Breast epithelium (tissue), 4 donors: Measurements from ENCODE around the gene CNGB1. TPM values are rescaled to one million over a fixed set of nuclear protein-coding genes. Genes with fewer than 3 reads are reported as not detected.

ENCODE experiments used
- DNase-seq, 2 donors: peaks; one replicate each; pipeline ENCODE4 v3.0.0-alpha.2; 2019; ENCODE audit warnings: low spot score in 2 of 2
- H3K27ac ChIP-seq, 2 donors: fragments of 200-600 bp; sonication (generic) in 1 of 2; one replicate each; pipeline ENCODE4 v1.5.1; 2016 to 2019; ENCODE audit warnings: mild to moderate bottlenecking in 1 of 2
- H3K27me3 ChIP-seq, 2 donors: fragments of 200-600 bp; sonication (generic) in 1 of 2; one replicate each; pipeline versions ENCODE4 v1.5.1 to v1.6.0; 2017 to 2019; ENCODE audit warnings: control low read depth in 1 of 2, mild to moderate bottlenecking in 1 of 2
- H3K36me3 ChIP-seq: fragments of 200-600 bp; one replicate; pipeline ENCODE4 v1.5.1; 2019
- H3K4me1 ChIP-seq, 2 donors: fragments of 200-600 bp; sonication (generic); one replicate each; pipeline ENCODE4 v1.5.1; 2016 to 2019; ENCODE audit warnings: control low read depth in 1 of 2
- H3K4me3 ChIP-seq, 3 donors: fragments of 200-600 bp; sonication (generic); 1 replicate in 2 of 3; 2 replicates in 1 of 3; pipeline ENCODE4 v1.5.1; 2016 to 2019; ENCODE audit warnings: mild to moderate bottlenecking in 3 of 3, moderate library complexity in 2 of 3
- H3K9me3 ChIP-seq, 2 donors: fragments of 200-600 bp; sonication (generic) in 1 of 2; one replicate each; pipeline ENCODE4 v1.5.1; 2016 to 2019; ENCODE audit warnings: control low read depth in 1 of 2
- POLR2A ChIP-seq: fragments of 450-650 bp; IDR thresholded peaks from one replicate; pipeline ENCODE4 v1.6.1; 2016; ENCODE audit warnings: antibody characterized with exemption, mild to moderate bottlenecking, moderate library complexity
- POLR2AphosphoS5 ChIP-seq, 3 donors: sonication (generic); formaldehyde crosslinking; IDR thresholded peaks; one replicate each; pipeline ENCODE4 v1.6.1; 2017; ENCODE audit warnings: antibody characterized with exemption in 3 of 3
- intact Hi-C: fragments of 100-400 bp; cut with DNase I; formaldehyde crosslinking; loops from one replicate; pipeline ENCODE4 v1.15.1; 2023; ENCODE audit warnings: low total_unique reads
- total RNA-seq, 3 donors: library from RNA; depleted of rRNA; stranded (reverse); fragments of >200 nt; gene quantifications; one replicate each; pipeline ENCODE4 v1.1.0, GENCODE V29; 2016
- TF ChIP-seq, protein P1 (sequence below), 3 donors: fragments of 450-650 bp; IDR thresholded peaks; one replicate each; pipeline ENCODE4 v1.5.1; 2016 to 2017; ENCODE audit warnings: antibody characterized with exemption in 3 of 3, mild to moderate bottlenecking in 3 of 3, moderate library complexity in 3 of 3

The CNGB1 gene
- total RNA-seq, 3 donors from 2014 or later = not detected

DNA sequence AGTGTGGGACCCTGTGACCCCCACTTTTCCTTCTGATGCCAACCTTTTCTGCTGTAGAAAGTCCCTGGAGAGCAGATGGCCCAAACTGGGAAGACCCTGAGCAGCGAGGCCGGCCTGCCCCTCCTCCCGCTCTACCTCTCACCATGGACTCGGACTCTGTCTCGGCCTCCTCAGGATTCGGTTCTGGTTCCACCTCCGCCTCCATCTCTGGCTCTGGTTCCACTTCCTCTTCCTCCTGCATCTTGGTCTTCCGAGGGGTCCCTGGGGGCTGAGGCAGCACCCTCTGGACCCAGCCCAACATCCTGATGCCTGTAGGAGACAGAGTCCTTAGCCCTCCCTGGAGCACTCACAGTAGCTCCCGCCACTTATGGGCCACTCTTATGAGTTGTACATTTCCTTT is 3.9 kb downstream of the CNGB1 start:
- DNase-seq = no peak
- intact Hi-C loops = no loop called here
- Histone ChIP-seq H3K36me3 (no peaks in the 10 kb centered on the region), H3K27ac (no peak overlapping the region), H3K27me3 (no peaks in the 10 kb centered on the region), H3K4me3 (no peak overlapping the region), H3K9me3 (no peaks in the 10 kb centered on the region), H3K4me1 (no peaks in the 10 kb centered on the region)
- TF ChIP-seq, protein P1, sequence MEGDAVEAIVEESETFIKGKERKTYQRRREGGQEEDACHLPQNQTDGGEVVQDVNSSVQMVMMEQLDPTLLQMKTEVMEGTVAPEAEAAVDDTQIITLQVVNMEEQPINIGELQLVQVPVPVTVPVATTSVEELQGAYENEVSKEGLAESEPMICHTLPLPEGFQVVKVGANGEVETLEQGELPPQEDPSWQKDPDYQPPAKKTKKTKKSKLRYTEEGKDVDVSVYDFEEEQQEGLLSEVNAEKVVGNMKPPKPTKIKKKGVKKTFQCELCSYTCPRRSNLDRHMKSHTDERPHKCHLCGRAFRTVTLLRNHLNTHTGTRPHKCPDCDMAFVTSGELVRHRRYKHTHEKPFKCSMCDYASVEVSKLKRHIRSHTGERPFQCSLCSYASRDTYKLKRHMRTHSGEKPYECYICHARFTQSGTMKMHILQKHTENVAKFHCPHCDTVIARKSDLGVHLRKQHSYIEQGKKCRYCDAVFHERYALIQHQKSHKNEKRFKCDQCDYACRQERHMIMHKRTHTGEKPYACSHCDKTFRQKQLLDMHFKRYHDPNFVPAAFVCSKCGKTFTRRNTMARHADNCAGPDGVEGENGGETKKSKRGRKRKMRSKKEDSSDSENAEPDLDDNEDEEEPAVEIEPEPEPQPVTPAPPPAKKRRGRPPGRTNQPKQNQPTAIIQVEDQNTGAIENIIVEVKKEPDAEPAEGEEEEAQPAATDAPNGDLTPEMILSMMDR (IDR thresholded peaks at IDR 0.05) = no peak
- TF ChIP-seq POLR2A = no peak
- no peak for TF ChIP-seq POLR2AphosphoS5 (IDR thresholded peaks at IDR 0.05)

DNA sequence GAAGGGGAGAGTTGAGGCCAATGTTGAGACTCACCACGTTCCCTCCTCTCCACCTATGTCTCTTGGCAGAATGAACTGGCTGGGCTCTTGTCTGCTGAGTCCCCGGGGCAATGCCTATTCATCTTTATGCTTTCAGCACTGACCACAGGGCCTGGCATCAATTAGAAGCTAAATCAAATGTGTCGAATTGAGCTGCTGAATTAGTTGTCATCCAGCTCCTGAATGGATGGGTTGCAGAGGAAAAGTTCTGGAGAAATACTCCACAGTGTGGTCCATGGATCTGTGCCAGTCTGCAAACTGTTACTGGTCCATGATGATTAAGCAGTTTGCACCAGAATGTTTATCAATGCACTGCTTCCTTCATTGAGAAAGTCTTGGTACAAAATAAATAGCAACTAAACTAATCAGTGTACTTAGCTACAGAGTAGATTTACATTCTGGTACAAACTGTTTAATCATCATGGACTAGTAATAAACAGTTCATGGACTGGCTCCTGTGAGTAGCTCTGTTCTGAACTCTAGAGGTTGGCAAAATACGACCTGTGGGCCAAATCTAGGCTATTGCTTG is 4.6 kb downstream of the CNGB1 start:
- no peak for TF ChIP-seq POLR2A
- no peak for TF ChIP-seq POLR2AphosphoS5 (IDR thresholded peaks at IDR 0.05)
- TF ChIP-seq, protein P1 (IDR thresholded peaks at IDR 0.05) = no peak
- DNase-seq = no peak
- Histone ChIP-seq H3K4me1 (no peaks in the 10 kb centered on the region), H3K4me3 (no peak overlapping the region), H3K9me3 (no peaks in the 10 kb centered on the region), H3K36me3 (no peaks in the 10 kb centered on the region), H3K27ac (no peak overlapping the region), H3K27me3 (no peaks in the 10 kb centered on the region)
- intact Hi-C loops = no loop called here

DNA sequence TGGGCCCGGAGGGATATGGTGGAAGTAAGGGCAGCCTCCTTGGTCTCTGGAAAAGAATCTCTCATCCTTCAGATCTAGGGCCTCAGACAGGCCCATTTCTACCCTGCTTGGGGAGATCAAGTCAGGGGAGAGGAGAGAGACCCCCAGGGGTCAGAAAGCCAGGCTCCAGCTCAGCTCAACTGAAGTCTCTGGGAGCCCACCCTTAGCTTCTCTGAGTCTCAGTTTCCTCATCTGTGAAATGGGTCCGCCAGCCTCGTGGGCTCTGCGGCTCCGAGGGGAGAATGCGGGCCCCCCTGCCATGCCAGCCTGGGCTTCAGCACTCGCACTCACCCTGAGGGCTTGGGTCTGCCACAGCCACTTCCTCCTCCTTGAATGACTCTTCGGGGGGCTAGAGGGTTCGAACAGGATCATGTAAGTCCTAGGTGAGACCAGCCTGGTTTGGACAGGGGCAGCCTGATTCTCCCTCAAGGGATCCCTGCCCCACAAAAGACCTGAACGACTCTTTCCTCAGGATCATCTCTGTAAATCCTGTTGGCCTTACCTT is 6.7 kb downstream of the CNGB1 start:
- Histone ChIP-seq H3K9me3 (no peaks in the 10 kb centered on the region), H3K36me3 (no peaks in the 10 kb centered on the region), H3K27ac (no peak overlapping the region), H3K4me3 (no peak overlapping the region), H3K27me3 (no peaks in the 10 kb centered on the region), H3K4me1 (no peaks in the 10 kb centered on the region)
- no peak for DNase-seq
- TF ChIP-seq, protein P1 (IDR thresholded peaks at IDR 0.05) = no peak
- TF ChIP-seq POLR2AphosphoS5 (IDR thresholded peaks at IDR 0.05) (no peak), POLR2A (no peak)
- intact Hi-C loops = no loop called here

DNA sequence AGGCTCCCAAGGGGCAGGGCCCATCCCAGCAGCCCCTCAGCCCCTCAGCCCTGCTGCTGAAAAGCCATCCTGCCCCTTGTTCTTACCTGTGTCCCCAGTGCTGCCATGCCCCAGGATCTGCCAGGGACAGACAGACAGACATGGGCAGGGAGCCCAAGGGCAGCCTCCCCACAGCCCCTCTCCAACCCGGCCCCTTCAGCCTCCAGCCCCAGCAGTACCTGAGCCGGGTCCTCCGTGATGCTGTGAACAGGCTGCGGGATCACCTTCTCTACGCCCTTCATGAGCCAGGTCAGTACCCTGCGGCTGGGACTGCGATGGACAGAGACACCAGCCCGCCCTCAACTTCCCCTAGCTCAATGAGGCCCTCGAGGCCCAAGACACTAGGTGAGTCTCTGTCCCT is 8.2 kb downstream of the CNGB1 start:
- no peak overlapping the region for H3K4me3 ChIP-seq
- H3K27ac ChIP-seq = no peak overlapping the region
- no peaks in the 10 kb centered on the region for H3K36me3 ChIP-seq
- intact Hi-C loops = no loop called here
- no peak for TF ChIP-seq POLR2AphosphoS5 (IDR thresholded peaks at IDR 0.05)
- TF ChIP-seq, protein P1 (IDR thresholded peaks at IDR 0.05) = no peak
- no peak for TF ChIP-seq POLR2A
- H3K4me1 ChIP-seq = no peaks in the 10 kb centered on the region
- no peaks in the 10 kb centered on the region for H3K9me3 ChIP-seq
- no peak for DNase-seq
- H3K27me3 ChIP-seq = no peaks in the 10 kb centered on the region

DNA sequence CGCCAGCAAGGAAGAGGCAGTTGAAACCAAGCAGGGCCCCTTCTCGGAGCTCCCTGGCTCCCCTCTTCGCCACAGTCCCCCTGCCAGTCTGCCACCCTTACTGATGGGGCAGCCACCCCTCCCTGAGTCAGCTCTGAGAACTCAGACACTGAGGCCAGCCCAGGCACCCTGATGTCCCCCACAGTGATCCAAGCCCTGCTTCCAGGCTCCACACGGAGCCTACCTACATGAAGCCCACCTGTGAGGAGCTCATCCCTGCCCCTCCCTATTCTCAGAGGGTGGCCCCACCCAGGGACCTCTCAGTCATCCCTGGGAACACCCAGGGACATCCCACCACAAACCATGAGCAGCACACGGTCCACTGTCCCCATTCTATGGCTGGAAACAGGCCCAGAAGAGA is 8.9 kb downstream of the CNGB1 start:
- intact Hi-C loops = no loop called here
- H3K4me3 ChIP-seq = no peak overlapping the region

More for the DNA sequence above, 8.9 kb downstream of the CNGB1 start:
- Histone ChIP-seq H3K36me3 (no peaks in the 10 kb centered on the region), H3K4me1 (no peaks in the 10 kb centered on the region), H3K27ac (no peak overlapping the region), H3K9me3 (no peaks in the 10 kb centered on the region), H3K27me3 (no peaks in the 10 kb centered on the region)
- no peak for DNase-seq
- TF ChIP-seq, protein P1 (IDR thresholded peaks at IDR 0.05) = no peak
- no peak for TF ChIP-seq POLR2A
